Measurements from ENCODE around the gene HSPB1. TPM values are rescaled to one million over a fixed set of nuclear protein-coding genes. Genes with fewer than 3 reads are reported as not detected.

The HSPB1 gene
- total and polyA plus RNA-seq, 2 of the 13 experiments (the other 11 are each of a cell fraction or from before 2014, with no cell fraction given), result 21.0 to 38.6 TPM

- TF ChIP-seq TFAP4 (IDR thresholded peaks at IDR 0.05; ENCODE audit: borderline replicate concordance, low read depth) (peak; percentile 52; the same call in 1 of the 2 replicates), RFXAP (CRISPR knock-in tag; IDR thresholded peaks at IDR 0.05; ENCODE audit: borderline replicate concordance) (0 out of 2 replicates have a peak, but pooled peaks have one; percentile 41), NFE2L1 (CRISPR knock-in tag; IDR thresholded peaks at IDR 0.05; ENCODE audit: borderline replicate concordance) (peak; percentile 56; the same call in 1 of the 2 replicates), CEBPB (IDR thresholded peaks at IDR 0.05; ENCODE audit: borderline replicate concordance, low read depth, low read length) (no peak), LCORL (IDR thresholded peaks at IDR 0.05) (no peak), LCORL (CRISPR knock-in tag; IDR thresholded peaks at IDR 0.05) (peak; percentile 86), KMT2A (CRISPR knock-in tag; IDR thresholded peaks at IDR 0.05) (peak; percentile 34; the same call in 1 of the 2 replicates), ZNF839 (CRISPR knock-in tag; IDR thresholded peaks at IDR 0.05; ENCODE audit: borderline replicate concordance) (no peak), REPIN1 (CRISPR knock-in tag; IDR thresholded peaks at IDR 0.05; ENCODE audit: borderline replicate concordance, low read depth) (peak; percentile 72; the same call in 1 of the 2 replicates), ZNF709 (CRISPR knock-in tag; IDR thresholded peaks at IDR 0.05) (no peak), ZFP36 (IDR thresholded peaks at IDR 0.05; ENCODE audit: borderline replicate concordance, low read depth, low read length, partially characterized antibody) (no peak), ZNF441 (CRISPR knock-in tag; IDR thresholded peaks at IDR 0.05; ENCODE audit: borderline replicate concordance) (no peak), KLF16 (CRISPR knock-in tag; IDR thresholded peaks at IDR 0.05) (peak in 1 of 2 experiments; percentile 79; a peak in 1 of 4 replicates), U2AF1 (optimal IDR thresholded peaks at IDR 0.05; ENCODE audit: low read depth, low read length) (no peak), ZNF383 (CRISPR knock-in tag; IDR thresholded peaks at IDR 0.05; ENCODE audit: borderline replicate concordance) (0 out of 2 replicates have a peak, but pooled peaks have one; percentile 17), NAIF1 (CRISPR knock-in tag; IDR thresholded peaks at IDR 0.05; ENCODE audit: borderline replicate concordance) (no peak), ZFX (CRISPR knock-in tag; IDR thresholded peaks at IDR 0.05; ENCODE audit: low read depth) (peak; percentile 37; the same call in 1 of the 2 replicates), AHR (CRISPR knock-in tag; IDR thresholded peaks at IDR 0.05) (0 out of 2 replicates have a peak, but pooled peaks have one; percentile 63), ELF3 (CRISPR knock-in tag; IDR thresholded peaks at IDR 0.05) (peak; percentile 67; the same call in 1 of the 2 replicates), ZNF317 (CRISPR knock-in tag; IDR thresholded peaks at IDR 0.05) (no peak), KLF13 (CRISPR knock-in tag; IDR thresholded peaks at IDR 0.05) (no peak), ZNF138 (CRISPR knock-in tag; IDR thresholded peaks at IDR 0.05; ENCODE audit: low read depth) (no peak), ZNF20 (CRISPR knock-in tag; IDR thresholded peaks at IDR 0.05) (no peak)
- TF ChIP-seq, protein P1, sequence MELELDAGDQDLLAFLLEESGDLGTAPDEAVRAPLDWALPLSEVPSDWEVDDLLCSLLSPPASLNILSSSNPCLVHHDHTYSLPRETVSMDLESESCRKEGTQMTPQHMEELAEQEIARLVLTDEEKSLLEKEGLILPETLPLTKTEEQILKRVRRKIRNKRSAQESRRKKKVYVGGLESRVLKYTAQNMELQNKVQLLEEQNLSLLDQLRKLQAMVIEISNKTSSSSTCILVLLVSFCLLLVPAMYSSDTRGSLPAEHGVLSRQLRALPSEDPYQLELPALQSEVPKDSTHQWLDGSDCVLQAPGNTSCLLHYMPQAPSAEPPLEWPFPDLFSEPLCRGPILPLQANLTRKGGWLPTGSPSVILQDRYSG (CRISPR knock-in tag; IDR thresholded peaks at IDR 0.05), result no peak
Measured at GRCh38 chr7:76291351-76292212, 10.9 kb upstream of the HSPB1 start (continued).

Data from HepG2 (cell line).